Mammary epithelial cell (primary cell): Measurements from ENCODE around the gene BTBD9.

Experiments
- CTCF ChIP-seq, 2 donors: IDR thresholded peaks in 1 of 2; conservative IDR thresholded peaks in 1 of 2; 2 replicates each; pipeline ENCODE4 v1.5.1; 2011 to 2012; ENCODE audit warnings: inconsistent platforms in 2 of 2, low read length in 2 of 2, mild to moderate bottlenecking in 2 of 2, control low read depth in 1 of 2, low read depth in 1 of 2; ENCODE audit not compliant: insufficient read depth in 1 of 2; ENCODE audit errors: extremely low read depth in 1 of 2
- EZH2 ChIP-seq: IDR thresholded peaks from 2 replicates; pipeline ENCODE4 v1.6.1; 2012; ENCODE audit warnings: low read length, inconsistent platforms, borderline replicate concordance

GRCh38 chr6:38498805-38499445 is 140.8 kb downstream of the BTBD9 start:
- no peak for TF ChIP-seq EZH2
- no peak for TF ChIP-seq CTCF (conservative IDR thresholded peaks at IDR 0.05 in 1 of 2, IDR thresholded peaks at IDR 0.05 in 1 of 2; ENCODE audit: extremely low read depth in 1 of 2, insufficient read depth in 1 of 2, low read depth in 1 of 2, low read length in 2 of 2)
